ENCODE results near the gene CWC25. TPM values are rescaled to one million over a fixed set of nuclear protein-coding genes. Genes with fewer than 3 reads are reported as not detected.
A peak's percentile ranks its signal among the peaks of the same experiment; 100 is the strongest.

The CWC25 gene
- total and polyA plus RNA-seq, 11 donors = 6.7 to 11.1 (median 8.5) TPM

GRCh38 chr17:38872027-38872511, 46.9 kb upstream of the CWC25 start:
- no peaks in the 10 kb centered on the region for H3K27me3 ChIP-seq
- WGBS, 4 donors = 30 to 42% (median 41%) methylated on average over 5 of the region's 5 CpGs
- no peak for ATAC-seq
- TF ChIP-seq CTCF (IDR thresholded peaks at IDR 0.05) (no peak), POLR2A (IDR thresholded peaks at IDR 0.05) (no peak)
- DNase-seq = peak in 1 of 5 donors; percentile 47
- intact Hi-C loops (cut with DNase I) = loop anchor here in 6 of 10 donors (5.0 to 10.0 kb wide), 8 partner anchors 35 to 283 kb away; partner anchors contain the start of genes PLXDC1 (in 4 of the 6), FBXO47 (in 3 of the 6) and PSMB3 (in 1 of the 6)
- no peaks in the 10 kb centered on the region for H3K9me3 ChIP-seq
- H3K36me3 ChIP-seq = peaks cover 0 to 17% (median 0%) of the 10 kb centered on the region in 9 donors
- peak overlapping the region in 10 of 12 donors; percentile 73 to 100 (median 91) for H3K4me3 ChIP-seq
- peaks cover 19 to 76% (median 60%) of the 10 kb centered on the region in 12 donors for H3K4me1 ChIP-seq
- peak overlapping the region in 8 of 12 donors; percentile 94 to 99 (median 96) for H3K27ac ChIP-seq

- intact Hi-C loops (cut with DNase I) = loop anchor here in 7 of 10 donors (2.0 to 10.0 kb wide), 9 partner anchors 36 to 283 kb away; partner anchors contain the start of genes PLXDC1 (in 4 of the 7), FBXO47 (in 3 of the 7) and PSMB3 (in 1 of the 7)
- Histone ChIP-seq H3K27ac (peak overlapping the region; percentile 93 to 99 (median 96)), H3K4me3 (peak overlapping the region; percentile 65 to 100 (median 84)), H3K4me1 (peaks cover 19 to 70% (median 56%) of the 10 kb centered on the region in 12 donors), H3K9me3 (no peaks in the 10 kb centered on the region), H3K36me3 (peaks cover 0 to 14% (median 0%) of the 10 kb centered on the region in 9 donors), H3K27me3 (no peaks in the 10 kb centered on the region)
- 35 to 40% (median 37%) methylated on average over 11 of the region's 11 CpGs for WGBS, 4 donors
- ATAC-seq = peak in 3 of 4 donors; percentile 3 to 14 (median 6)
- peak in 1 of 2 donors; percentile 18 for TF ChIP-seq POLR2A (IDR thresholded peaks at IDR 0.05)
- TF ChIP-seq CTCF (IDR thresholded peaks at IDR 0.05) = peak in 3 of 12 donors; percentile 7 to 17 (median 13)
- DNase-seq = peak in 3 of 5 donors; percentile 58 to 76 (median 58)
Measured at GRCh38 chr17:38871247-38872015, 46.3 kb upstream of the CWC25 start.

GRCh38 chr17:38870259-38871165, 45.4 kb upstream of the CWC25 start:
- 0 to 1% (median 0%) methylated on average over 29 to 56 of the region's 56 CpGs for WGBS, 4 donors
- intact Hi-C loops (cut with DNase I) = loop anchor here in 7 of 10 donors (2.0 to 10.0 kb wide), 9 partner anchors 37 to 284 kb away; partner anchors contain the start of genes PLXDC1 (in 4 of the 7), FBXO47 (in 3 of the 7) and PSMB3 (in 1 of the 7)

More at GRCh38 chr17:38870259-38871165, 45.4 kb upstream of the CWC25 start:
- H3K4me1 ChIP-seq = peaks cover 19 to 61% (median 49%) of the 10 kb centered on the region in 12 donors
- DNase-seq (peak; percentile 81 to 87 (median 83)), ATAC-seq (peak; percentile 32 to 66 (median 56))
- H3K4me3 ChIP-seq = peak overlapping the region; percentile 65 to 100 (median 84)
- H3K36me3 ChIP-seq = peaks cover 0 to 14% (median 0%) of the 10 kb centered on the region in 9 donors
- TF ChIP-seq POLR2A (IDR thresholded peaks at IDR 0.05) (no peak), CTCF (IDR thresholded peaks at IDR 0.05) (peak in 2 of 12 donors; percentile 13 to 24)
- H3K27ac ChIP-seq = peak overlapping the region; percentile 93 to 99 (median 96)
- H3K27me3 ChIP-seq = no peaks in the 10 kb centered on the region
- no peaks in the 10 kb centered on the region for H3K9me3 ChIP-seq

Data from heart left ventricle (tissue), 16 donors.